Endothelial cell (in vitro differentiated cells): Measurements from ENCODE around the gene BNIP1. TPM values are rescaled to one million over a fixed set of nuclear protein-coding genes. Genes with fewer than 3 reads are reported as not detected.

Source experiments
- DNase-seq: peaks from one replicate; pipeline ENCODE4 v3.0.0; 2021; ENCODE audit warnings: low spot score
- H3K27ac Mint-ChIP-seq: one replicate; pipeline ENCODE4 v1.8.0; 2021; ENCODE audit warnings: mixed read lengths, inconsistent platforms; ENCODE audit not compliant: unreplicated experiment
- H3K27me3 Mint-ChIP-seq: one replicate; pipeline ENCODE4 v1.8.0; 2021; ENCODE audit warnings: mild to moderate bottlenecking, moderate library complexity, mixed read lengths, inconsistent platforms; ENCODE audit not compliant: unreplicated experiment
- H3K36me3 Mint-ChIP-seq: one replicate; pipeline ENCODE4 v1.8.0; 2021; ENCODE audit warnings: mild to moderate bottlenecking, low read depth, mixed read lengths, inconsistent platforms; ENCODE audit not compliant: unreplicated experiment
- H3K4me1 Mint-ChIP-seq: one replicate; pipeline ENCODE4 v1.8.0; 2021; ENCODE audit warnings: mild to moderate bottlenecking, mixed read lengths, inconsistent platforms; ENCODE audit not compliant: unreplicated experiment
- H3K4me3 Mint-ChIP-seq: one replicate; pipeline ENCODE4 v1.8.0; 2021; ENCODE audit warnings: mild to moderate bottlenecking, mixed read lengths, inconsistent platforms; ENCODE audit not compliant: unreplicated experiment
- H3K9me3 Mint-ChIP-seq: one replicate; pipeline ENCODE4 v1.8.0; 2021; ENCODE audit warnings: mixed read lengths, inconsistent platforms; ENCODE audit not compliant: unreplicated experiment
- long read RNA-seq: library from polyadenylated mRNA; unstranded; transcript quantifications from one replicate; pipeline ENCODE4 v2.0.0, GENCODE V29; 2020; ENCODE audit not compliant: unreplicated experiment
- total RNA-seq: library from RNA; stranded (reverse); fragmentation: NEBNext Ultra II Directional; extraction: Animal tissue kit (Norgen Biotek cat#: 25700); gene quantifications from one replicate; pipeline ENCODE4 v1.2.1, GENCODE V29; 2021; ENCODE audit not compliant: unreplicated experiment
- TF ChIP-seq, protein P1 (sequence below): fragments of 200-600 bp; sonication (generic); IDR thresholded peaks from one replicate; pipeline ENCODE4 v1.5.0; 2021; ENCODE audit warnings: antibody characterized with exemption; ENCODE audit not compliant: unreplicated experiment

Gene BNIP1, protein sequence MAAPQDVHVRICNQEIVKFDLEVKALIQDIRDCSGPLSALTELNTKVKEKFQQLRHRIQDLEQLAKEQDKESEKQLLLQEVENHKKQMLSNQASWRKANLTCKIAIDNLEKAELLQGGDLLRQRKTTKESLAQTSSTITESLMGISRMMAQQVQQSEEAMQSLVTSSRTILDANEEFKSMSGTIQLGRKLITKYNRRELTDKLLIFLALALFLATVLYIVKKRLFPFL
- 10.3 TPM for total RNA-seq
- long read RNA-seq, transcript BNIP1-202 (6 exons, 1,184 nt): major isoform, 10 of 11 reads
- long read RNA-seq, partial matches to known transcripts: 0 of 11 reads
- long read RNA-seq, other reads (novel, unspliced or antisense): 1 of 11 reads

DNA sequence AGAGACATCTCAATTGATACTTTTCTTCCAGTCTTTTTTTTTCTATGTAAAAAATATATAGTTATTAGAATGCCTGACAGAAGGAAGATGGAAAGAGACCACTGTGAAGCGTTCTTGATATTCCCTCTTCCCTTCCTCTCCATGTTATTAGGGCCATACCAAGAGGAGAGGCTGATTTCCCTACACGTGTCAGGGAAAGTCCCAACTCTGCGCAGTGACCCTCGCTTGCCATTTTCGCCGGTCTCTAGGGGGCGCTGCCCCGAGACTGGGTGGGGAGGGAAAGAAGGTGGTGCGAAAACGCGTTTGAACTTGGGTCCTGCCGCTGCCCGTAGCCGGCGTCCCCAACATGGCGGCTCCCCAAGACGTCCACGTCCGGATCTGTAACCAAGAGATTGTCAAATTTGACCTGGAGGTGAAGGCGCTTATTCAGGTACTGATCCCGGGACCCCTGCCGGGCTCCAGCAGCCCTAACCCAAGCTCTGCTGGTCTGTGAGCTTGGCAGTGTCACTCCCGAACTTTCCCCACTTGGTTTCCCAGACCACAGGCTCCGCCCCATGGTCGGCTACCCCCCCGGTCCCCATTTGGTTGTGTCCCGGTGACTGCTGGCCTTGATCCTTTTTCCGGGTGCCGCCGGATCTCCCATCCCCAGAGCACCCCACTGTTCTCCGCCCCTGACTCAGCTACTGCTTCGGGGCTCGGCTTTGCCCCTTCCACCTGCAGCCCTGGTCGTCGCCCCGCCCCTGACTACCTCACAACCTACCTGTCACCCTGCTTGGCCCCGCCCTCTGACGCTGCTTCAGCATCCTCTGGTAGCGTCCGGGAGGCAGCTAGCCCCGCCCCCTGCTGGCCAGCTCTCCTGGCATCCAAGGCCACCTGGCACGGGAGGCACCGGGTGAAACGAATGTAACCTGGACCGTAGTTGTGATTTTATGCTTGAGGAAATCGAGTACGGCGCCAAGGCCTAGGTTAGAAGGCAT is at the start of gene BNIP1:
TSS of gene BNIP1 (plus strand) at position 332 of the 977 bp plus-strand sequence. CDS start at position 347, 15 bp downstream.
- Mint-ChIP-seq H3K4me1 (no peaks in the 10 kb centered on the region), H3K9me3 (no peaks in the 10 kb centered on the region), H3K4me3 (peak within 1 kb of the TSS; percentile 98), H3K27me3 (peaks cover 2% of the 10 kb centered on the region), H3K27ac (peak within 1 kb of the TSS; percentile 92), H3K36me3 (peaks cover 11% of the 10 kb centered on the region)
- TF ChIP-seq, protein P1, sequence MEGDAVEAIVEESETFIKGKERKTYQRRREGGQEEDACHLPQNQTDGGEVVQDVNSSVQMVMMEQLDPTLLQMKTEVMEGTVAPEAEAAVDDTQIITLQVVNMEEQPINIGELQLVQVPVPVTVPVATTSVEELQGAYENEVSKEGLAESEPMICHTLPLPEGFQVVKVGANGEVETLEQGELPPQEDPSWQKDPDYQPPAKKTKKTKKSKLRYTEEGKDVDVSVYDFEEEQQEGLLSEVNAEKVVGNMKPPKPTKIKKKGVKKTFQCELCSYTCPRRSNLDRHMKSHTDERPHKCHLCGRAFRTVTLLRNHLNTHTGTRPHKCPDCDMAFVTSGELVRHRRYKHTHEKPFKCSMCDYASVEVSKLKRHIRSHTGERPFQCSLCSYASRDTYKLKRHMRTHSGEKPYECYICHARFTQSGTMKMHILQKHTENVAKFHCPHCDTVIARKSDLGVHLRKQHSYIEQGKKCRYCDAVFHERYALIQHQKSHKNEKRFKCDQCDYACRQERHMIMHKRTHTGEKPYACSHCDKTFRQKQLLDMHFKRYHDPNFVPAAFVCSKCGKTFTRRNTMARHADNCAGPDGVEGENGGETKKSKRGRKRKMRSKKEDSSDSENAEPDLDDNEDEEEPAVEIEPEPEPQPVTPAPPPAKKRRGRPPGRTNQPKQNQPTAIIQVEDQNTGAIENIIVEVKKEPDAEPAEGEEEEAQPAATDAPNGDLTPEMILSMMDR: peak; percentile 77
- peak; percentile 99 for DNase-seq

DNA sequence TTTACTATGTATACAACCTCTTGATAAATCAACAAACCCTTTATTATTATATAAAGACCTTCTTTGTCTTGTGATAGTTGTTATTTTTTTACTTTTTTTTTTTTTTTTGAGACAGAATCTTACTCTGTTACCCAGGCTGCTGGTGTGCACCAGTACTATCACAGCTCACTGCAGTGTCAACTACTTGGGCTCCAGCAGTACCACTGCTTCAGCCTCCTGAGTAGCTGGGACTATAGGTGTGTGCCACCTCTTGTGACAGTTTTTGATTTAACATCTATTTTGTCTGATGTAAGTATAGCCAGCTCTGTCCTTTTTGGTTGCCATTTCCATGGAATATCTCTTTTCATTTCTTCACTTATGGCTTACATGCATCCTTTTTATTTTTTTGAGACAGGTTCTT is 45.5 kb upstream of the BNIP1 start:
- Mint-ChIP-seq H3K4me1 (peaks cover 11% of the 10 kb centered on the region), H3K9me3 (no peaks in the 10 kb centered on the region), H3K36me3 (peaks cover 18% of the 10 kb centered on the region), H3K27me3 (peaks cover 2% of the 10 kb centered on the region), H3K4me3 (no peak overlapping the region), H3K27ac (no peak overlapping the region)
- no peak for DNase-seq
- TF ChIP-seq, protein P1: no peak

DNA sequence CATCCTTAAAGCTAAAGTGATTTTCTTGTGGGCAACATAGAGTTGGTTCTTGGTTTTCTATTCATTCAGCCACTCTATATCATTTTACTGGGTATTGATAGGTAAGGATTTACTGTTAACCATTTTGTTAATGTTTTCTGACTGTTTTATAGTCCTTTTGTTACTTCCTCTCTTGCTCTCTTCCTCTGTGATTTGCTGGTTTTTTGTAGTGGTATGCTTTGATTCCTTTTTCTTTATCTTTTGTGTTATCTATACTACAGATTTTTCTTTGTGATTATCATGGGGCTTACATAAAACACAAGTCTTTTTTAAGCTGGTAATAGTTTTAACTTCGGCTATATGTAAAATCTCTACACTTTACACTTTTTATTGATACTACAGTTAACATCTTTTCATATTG is 44.9 kb upstream of the BNIP1 start:
- Mint-ChIP-seq H3K36me3 (peaks cover 18% of the 10 kb centered on the region), H3K4me3 (no peak overlapping the region), H3K27me3 (peaks cover 2% of the 10 kb centered on the region), H3K27ac (no peak overlapping the region), H3K4me1 (peaks cover 4% of the 10 kb centered on the region), H3K9me3 (no peaks in the 10 kb centered on the region)
- no peak for DNase-seq
- TF ChIP-seq, protein P1: no peak

DNA sequence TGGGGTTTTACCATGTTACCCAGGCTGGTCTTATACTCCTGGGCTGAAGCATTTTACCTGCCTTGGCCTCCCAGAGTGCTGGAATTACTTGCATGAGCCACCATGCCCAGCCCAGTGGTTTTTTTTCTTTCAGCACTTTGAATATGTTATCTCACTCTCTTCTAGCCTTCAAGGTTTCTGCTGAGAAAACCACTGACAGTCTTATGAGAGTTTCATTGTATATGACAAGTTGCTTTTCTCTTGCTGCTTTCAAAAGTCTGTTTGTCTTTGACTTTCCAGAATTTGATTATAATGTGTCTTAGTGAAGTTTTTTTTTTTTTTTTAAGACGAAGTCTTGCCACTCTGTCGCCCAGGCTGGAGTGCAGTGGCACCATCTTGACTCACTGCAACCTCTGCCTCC is 43.1 kb upstream of the BNIP1 start:
- Mint-ChIP-seq H3K4me1 (peaks cover 3% of the 10 kb centered on the region), H3K36me3 (peaks cover 18% of the 10 kb centered on the region), H3K4me3 (no peak overlapping the region), H3K27me3 (peaks cover 2% of the 10 kb centered on the region), H3K27ac (no peak overlapping the region), H3K9me3 (no peaks in the 10 kb centered on the region)
- DNase-seq: no peak
- TF ChIP-seq, protein P1: no peak
